HG02571 (cell line): Measurements from ENCODE around the gene C22orf23.

ENCODE experiments used
- ATAC-seq: cut with Tn5 transposase; IDR thresholded peaks from one replicate; pipeline ENCODE4 v1.9.1; 2021; ENCODE audit warnings: mild to moderate bottlenecking, moderate library complexity; ENCODE audit not compliant: unreplicated experiment

The C22orf23 gene

GRCh38 chr22:37953437-37954179 lies at the start of gene C22orf23, which contains the start of gene POLR2F:
TSS of gene C22orf23 (minus strand) at chr22:37953601. CDS start at chr22:37953149, 452 bp downstream.
TSS of gene POLR2F (plus strand) at chr22:37953699. CDS start at chr22:37953788, 89 bp downstream.
- peak; percentile 86 for ATAC-seq

DNA sequence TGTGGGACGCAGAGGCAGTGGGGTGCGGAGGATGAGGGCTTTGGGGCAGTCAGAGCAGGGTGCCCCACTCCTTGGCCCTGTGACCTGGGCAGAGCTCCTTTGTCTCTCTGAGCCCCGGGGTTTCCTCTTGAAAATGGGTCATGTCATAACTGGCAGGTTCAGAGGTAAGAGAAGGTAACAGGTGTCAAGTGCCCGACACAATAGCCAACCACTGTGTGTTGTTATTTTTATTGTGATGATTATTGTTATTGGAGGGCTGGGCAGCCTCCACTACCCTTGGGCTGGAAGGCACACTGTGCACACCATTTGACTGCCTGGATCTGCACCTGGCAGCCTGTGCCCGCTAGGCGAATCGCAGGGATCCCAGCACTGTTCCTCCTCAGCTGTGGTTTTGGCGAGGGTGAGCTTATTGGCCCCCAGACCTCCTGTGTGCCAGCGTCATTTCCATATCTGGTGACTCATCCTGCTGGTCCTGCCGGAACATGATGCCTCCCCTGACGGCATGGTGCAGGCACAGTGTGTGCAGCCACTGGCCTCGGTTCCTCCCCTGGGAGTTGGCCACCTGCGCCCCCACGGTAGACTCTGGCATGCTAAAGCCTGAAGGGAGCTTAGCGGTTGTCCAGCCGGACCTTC lies 46.4 kb upstream of the C22orf23 start:
- ATAC-seq: no peak

- ATAC-seq: no peak
These were observed 45.8 kb upstream of the C22orf23 start for GRCh38 chr22:37999236-37999635.

DNA sequence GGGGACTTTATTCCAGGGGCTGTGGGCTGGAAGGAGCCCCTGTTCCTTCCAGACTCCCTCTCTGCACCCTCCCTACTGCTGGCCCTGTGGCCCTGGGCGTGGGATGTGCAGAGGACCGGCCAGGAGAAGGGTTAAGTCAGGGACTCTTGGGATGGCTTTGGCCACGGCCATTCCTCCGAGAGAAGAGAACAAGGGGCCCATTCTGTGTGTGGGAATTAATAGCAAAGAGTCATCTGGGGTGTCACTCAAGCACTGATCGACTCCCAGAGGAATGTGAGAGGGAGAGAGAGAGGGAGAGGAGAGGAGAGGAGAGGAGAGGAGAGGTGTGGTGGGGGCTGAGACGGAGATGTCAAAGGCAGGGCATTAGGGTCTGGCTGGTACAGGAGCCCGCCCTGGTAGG lies 45.1 kb upstream of the C22orf23 start:
- ATAC-seq: no peak

DNA sequence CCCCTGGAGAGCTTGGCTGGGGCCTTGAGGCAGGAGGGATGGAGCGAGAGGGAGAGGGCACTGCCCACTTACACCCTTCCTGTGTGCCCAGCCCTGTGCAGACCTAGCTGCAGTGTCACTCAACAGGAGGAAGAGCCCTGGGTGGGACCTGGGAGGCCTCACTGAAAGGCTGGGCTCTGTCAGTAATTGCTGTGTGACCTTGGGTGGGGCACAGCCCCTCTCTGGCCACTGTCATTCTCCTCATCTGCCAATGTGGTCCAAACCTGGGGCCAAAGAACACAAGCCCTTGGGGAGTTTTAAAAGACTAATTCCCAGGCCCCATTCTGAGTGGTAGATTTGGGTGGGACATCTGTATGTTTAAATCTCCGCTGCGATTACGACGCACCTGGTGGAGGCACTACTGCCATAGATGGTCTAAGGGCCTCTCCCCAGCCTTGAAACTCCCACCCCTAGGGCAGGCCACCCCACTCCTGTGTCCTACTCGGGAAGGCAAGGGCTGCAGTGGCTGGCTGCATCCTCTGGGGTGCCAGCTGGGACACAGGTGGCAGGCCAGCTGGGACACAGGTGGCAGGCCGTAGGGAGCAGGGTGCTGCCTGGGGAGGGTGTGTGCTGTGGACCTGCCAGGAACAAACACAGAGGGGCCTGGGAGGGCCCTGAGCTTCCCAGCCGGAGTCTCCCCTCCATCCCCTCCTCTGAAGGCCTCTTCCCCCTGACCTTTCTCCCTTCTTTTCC lies 43.3 kb upstream of the C22orf23 start:
- no peak for ATAC-seq

DNA sequence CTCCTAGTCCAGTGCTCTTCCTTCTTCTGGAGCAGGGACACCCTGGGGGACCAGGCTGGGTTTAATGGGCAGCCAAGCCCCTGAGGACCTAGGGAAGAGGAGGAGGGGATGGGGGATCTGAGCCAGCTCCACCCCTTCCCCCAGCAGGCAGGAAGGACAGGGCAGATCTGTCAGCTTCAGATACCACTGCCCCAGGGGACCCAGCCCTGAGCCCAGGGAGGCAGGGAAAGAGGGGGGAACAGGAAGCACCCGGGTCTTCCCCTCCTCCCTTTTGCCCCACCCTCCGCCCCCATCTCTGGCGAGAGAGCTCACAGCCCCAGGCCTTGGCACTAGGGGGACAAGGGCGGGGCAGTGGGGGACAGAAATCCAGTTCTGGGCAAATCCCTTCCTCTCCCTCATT lies 42.7 kb upstream of the C22orf23 start:
- ATAC-seq: no peak

GRCh38 chr22:37995460-37995859 lies 42.1 kb upstream of the C22orf23 start:
- ATAC-seq: no peak

- no peak for ATAC-seq
These were observed 41.6 kb upstream of the C22orf23 start for GRCh38 chr22:37994982-37995381.

- ATAC-seq: no peak
These were observed 40.6 kb upstream of the C22orf23 start for GRCh38 chr22:37994049-37994448.

GRCh38 chr22:37991731-37992442 lies 38.5 kb upstream of the C22orf23 start:
- no peak for ATAC-seq

DNA sequence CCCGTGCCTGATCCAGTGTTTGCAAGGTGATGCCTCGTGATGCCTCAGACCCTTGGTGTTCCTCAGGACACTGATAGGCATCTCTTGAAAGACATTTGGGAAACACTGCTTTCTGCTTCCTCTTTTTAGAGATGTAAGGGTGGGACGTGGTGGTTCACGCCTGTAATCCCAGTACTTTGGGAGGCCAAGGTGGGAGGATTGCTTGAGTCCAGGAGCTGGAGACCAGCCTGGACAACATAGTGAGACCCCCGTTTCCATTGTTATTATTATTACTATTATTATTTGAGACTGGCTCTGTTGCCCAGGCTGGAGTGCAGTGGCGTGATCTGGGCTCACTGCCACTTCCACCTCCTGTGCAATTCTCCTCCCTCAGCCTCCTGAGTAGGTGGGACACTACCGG lies 37.5 kb upstream of the C22orf23 start:
- no peak for ATAC-seq

DNA sequence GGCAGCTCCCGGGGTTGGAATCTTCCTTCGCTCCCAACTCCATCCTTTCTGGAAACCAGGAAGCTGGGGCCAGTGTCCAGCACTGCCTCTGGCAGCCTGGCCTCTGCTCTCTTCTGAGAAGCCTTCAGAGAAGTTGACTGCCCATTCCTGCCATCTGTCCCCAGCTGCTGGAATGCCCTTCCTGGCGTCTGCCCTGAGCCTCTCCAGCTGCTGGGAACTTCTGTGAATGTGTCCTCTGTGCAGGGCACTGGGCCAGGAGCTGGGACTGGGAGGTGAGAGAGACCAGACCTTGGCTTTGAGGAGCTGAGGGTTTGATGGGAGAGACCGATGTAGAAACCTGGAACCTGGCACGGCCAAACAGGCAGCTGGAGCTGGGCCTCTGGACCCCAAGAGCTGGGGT lies 36.9 kb upstream of the C22orf23 start:
- ATAC-seq: no peak

GRCh38 chr22:37989146-37990045 lies 36.0 kb upstream of the C22orf23 start:
- ATAC-seq: no peak

GRCh38 chr22:37986371-37986770 lies 33.0 kb upstream of the C22orf23 start:
- no peak for ATAC-seq

GRCh38 chr22:37985751-37986281 lies 32.4 kb upstream of the C22orf23 start:
- ATAC-seq: no peak

DNA sequence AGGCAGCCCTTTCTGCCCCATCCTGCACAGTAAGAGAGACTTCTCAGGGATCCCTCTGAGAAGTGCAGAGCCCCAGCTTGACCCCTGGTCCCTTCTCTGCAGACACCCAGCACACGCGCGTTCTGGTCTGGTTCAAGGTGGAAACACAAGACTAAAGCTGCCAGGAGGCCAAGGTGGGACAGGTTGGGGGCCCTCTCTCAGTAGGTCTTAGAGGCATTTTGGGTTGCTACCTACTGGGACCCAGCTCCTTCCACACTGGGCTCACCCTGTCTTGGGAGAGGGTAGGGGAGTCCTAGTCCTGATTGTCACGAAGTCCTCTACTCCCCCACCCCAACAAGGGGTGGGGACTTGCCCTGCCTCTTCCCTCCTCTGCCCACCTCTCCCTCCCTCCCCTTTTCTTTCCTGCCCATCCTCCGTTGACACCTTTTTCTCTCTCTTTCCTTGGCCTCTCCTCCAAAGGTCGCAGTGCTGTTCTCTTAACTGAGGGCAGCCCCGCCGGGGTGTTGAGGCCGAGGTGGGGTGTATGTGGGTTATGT lies 31.7 kb upstream of the C22orf23 start:
- no peak for ATAC-seq

GRCh38 chr22:37983860-37984791 lies 30.7 kb upstream of the C22orf23 start, which contains the start of gene SOX10:
TSS of gene SOX10 (minus strand) at chr22:37984555. CDS start at chr22:37983784, 771 bp downstream.
- ATAC-seq: no peak
